GDM1 (cell line): ENCODE results near the gene ITGAV.
A peak's percentile ranks its signal among the peaks of the same experiment; 100 is the strongest.

ENCODE experiments used
- DNase-seq: peaks from one replicate; lab custom pipeline; 2025; lab: John Stamatoyannopoulos, UW

ITGAV gene

DNA sequence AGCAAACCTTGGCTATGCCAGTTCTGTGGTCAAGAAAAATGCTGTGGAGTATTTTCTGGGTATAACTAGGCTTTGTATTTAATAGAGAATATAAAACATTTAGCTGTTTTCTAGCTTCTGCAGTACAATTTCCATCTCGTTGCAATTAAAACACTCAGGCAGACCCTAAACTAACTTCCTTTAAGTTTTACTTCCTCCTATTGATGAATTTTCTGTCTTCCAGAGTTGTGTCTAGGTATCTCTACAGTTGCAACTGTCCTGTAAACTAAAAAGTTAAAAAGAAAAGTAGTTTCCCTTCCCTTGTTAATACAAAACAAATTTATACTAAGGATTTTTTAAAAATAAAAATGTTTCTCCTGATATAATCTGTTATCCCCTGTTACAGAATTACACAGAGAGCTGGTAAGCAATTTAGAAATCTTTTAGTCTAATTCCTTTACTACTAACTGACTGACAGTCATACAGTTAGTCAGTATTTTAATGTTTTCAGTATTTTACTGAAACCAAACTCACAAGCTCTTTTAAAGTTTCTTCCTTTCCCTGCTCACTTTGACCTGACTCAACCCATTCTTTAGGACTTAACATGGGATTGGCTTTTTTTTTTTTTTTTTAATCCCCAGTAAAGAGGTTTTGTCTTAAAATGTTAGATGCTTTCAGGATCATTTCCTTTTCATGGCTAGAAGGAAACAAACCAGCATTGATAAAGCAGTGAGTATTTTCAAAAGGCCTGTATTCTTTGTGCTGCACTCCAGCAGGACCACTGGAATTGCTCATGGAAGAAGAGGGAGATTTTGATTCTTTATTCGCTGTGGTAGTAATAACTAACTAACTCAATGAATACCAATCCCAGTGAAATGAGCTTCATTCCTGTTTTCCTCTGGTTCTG, 22.9 kb downstream of the ITGAV start:
- DNase-seq: no peak

DNA sequence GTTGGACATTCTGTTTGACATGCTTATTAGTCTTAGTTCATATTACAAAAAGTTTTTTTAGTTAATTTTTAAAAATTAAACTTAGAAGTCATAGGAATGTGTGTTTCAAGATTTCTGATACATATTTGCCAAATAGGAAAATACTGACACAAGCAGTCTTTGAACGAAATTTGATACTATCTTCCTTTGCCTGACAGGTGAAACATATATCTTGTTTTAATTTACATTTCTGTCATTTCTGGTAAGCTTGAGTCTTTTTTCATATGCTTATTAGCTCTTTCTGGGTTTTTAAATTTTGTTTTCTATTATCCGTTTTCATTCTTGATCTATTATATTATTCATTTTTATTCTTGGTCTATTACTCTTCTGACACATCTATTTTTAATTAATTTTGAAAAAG, 24.5 kb downstream of the ITGAV start:
- no peak for DNase-seq

DNA sequence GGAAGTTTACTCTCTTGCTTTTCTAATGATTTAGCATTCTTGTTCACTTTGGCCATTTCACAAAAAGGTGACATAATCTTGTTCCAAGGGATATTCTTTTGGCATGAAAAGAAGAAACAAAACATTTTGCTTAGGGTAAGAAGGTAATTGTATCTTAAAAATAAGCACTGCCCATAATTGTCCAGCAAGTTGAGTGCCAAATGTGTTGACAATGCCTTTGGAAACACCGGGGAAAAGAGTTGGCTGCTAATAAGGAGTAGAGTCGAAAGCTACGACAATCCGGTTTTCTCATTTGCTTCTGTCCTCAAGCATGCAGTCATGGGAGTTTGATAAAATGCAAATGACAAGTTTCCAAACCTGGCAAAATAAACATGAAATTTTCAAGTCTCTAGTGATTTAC, 27.3 kb downstream of the ITGAV start:
- no peak for DNase-seq

DNA sequence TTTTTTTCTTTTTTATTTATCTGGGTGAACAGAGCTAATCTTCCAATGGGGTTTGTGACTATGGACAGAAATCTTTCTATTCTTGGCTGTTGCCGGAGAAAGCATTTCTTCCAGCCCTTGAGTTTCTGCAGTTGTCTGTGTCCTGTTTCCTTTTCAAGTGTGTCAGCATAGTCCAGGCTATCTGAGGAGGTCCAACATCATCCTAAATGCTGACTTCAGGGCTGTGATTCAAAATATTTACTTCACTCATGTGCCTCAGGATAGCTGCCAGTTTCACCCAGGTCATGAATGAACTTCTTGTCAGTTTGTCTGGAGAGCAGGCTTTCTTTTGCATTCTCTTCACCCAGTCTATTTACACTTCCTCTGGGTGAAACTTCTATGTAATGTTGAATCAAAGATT, 27.9 kb downstream of the ITGAV start:
- no peak for DNase-seq

DNA sequence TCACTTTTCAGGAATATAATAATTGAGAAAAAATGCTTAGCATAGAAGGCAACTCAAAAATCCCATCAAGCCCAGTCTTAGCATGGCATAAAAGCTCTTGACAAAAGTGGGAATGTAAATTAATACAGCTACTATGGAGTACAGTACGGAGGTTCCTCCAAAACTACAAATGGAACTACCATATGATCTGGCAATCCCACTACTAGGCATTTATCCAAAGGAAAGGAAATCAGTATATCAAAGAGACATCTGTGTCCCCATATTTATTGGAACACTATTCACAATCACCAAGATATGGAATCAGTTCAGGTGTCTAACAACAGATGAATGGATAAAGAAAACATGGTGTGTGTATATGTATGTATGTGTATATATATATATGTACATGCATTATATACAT, 28.8 kb downstream of the ITGAV start:
- no peak for DNase-seq

DNA sequence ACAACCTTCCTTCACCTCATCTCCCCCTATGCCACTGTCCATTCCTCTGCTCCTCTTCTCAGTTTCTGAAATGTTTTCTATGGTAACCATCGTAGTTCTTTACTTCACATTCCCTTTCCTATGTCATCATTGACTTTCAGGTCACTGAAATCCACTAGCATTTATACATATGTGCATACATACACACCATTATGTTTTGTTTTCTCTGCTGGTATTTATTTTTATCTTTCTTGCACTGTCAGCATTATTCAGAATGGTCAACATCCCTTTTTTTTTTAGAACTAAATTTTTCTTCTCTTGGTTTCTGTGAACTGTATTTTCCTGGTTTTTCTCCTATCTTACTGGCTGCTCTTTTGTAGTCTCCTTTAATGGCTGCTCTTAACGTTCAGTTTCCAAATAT, 33.2 kb downstream of the ITGAV start:
- DNase-seq: no peak

DNA sequence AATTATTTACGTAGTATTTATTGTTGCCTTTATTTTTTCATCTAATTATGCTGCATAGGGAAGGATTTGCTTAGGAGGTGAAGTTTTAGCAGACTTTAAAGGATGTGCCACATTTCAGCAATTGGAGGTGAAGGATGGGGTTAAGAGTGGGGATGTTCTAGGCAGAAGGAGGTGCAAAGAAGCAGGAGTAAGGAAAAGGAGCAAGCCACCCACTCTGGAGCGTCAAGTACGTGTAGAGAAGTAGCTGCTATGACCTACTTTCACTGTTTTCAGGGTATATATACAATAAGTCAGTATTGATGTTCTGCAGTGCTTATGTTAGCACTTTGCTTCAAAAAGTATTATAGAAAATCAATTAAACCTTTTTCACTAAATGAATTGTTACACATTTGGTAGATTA, 34.4 kb downstream of the ITGAV start:
- no peak for DNase-seq

DNA sequence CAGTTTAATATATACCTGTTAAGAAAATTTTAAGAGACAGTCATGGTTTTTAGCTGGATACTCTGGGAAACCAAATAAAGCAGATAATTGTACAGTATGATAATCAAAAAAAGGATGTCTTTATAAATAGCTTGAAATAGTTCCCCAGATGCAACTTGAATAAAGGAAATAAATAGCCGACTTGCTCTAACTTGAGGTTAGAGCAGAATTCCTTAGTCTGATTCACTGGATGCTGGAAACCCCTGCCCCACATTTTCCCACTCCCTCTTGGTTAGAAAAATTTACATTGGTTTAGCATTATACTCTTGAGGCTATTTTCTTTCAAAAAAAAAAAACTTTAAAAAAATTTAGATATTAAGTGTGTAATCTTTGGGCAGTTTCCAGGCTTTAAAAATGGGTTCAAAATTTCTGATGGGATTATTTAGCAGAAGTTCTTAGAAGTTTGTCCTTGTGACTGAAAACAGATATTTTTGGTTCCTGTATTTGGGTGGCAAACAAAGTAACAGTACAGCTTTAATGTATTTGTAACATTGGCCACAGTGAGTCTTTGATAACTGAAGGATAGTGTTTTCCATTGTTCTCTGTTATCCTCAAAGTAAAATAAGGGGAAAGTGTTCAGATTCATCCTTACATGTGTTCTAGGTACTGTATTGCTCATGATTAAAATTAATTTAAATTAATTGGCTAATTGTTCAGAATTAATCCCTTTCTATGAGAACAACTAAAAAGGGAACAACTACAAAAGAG, 39.6 kb downstream of the ITGAV start:
- DNase-seq: no peak

DNA sequence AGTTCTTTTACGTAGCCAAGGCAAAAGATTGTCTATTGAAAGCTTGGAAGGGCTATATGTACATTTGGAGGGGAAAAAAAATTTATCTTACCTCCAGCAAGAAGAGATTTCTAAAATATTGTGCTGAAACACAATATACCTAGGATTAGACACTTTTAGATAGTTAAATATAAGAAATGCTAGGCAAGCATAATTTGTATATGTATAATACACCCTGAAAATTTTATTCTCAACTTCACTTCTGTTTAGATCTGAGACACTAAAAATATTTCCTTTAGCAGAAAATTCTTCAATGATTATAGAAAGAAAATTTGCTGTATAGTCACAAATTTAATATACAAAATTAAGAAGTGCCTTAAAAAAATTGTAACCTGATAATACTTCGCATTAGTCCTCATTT, 42.6 kb downstream of the ITGAV start:
- no peak for DNase-seq

DNA sequence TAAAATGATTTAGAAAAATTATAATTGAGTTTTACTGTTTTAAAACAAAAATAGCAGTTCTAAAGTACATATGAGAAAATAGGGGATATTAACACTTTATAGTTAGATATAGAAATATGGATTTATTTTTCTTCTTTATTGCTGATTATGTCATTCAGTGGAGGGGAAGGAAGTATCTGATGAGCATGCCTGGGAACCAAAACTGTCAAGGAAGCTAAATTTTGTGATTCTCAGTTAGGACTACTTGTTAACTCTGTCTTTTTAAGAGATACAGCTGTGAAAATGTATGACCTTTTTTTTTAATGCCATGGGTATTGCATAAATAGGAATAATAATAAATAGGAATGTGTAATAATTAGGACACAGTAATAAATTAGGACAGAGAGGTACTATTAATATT, 44.8 kb downstream of the ITGAV start:
- DNase-seq: no peak

DNA sequence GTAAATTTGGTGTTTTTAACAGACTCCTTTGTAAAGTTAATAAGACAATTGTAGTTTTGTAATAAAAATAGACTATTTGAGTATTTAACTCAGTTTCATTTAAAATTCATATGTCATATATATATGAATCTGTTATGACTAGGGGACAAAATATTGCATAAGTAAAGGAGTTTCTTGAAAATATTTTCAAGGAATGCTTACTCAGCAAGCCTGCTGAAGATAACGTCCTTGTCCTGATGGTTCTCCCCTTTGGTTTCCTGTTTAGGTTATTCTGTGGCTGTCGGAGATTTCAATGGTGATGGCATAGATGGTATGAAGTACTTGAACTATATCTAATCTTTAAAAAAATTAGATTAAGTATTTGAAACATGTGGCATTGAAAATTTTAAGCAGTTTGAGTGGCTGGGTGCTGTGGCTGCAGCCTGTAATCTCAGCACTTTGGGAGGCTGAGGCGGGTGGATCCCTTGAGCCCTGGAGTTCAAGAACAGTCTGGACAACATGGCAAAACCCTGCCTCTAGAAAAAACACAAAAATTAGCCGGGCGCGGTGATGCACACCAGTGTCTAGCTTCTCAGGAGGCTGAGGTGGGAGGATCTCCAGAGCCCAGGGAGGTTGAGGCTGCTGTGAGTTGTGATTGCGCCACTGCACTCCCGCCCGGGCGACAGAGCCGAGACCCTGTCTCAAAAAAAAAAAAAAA, 47.1 kb downstream of the ITGAV start:
- no peak for DNase-seq

DNA sequence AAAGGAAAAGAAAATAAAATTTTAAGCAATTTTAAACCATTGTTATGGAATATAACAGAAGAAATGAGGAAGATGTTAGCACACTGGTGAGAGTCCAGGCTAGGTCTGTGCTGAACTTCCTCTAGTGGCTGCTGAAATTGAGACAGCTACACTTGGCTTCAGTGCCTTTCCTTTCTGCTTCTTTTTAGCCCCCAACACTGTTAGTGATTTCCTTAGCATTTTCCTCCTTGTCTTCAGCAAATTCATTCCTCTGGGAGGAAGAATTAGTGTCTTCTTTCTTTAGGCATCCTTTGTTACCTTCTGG, 47.6 kb downstream of the ITGAV start:
- peak; percentile 9 for DNase-seq

DNA sequence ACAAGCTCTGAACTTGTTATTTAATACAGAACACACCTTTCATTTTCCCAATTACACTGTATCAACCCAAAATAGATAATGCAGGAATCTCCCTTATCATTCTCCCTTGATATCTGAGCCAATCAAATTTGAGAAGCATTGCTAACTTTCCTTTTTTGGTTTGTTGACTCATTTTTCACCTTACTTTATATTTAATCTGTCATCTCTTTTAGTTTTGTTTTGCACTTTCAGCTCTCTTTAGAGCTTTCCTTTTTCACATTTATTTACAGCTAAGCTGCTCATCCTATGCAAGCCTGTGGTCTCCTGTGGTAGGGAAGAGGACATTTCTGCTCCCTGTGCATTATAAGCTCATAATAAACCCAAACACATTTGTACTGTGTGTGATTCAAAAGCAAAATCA, 50.1 kb downstream of the ITGAV start:
- no peak for DNase-seq

DNA sequence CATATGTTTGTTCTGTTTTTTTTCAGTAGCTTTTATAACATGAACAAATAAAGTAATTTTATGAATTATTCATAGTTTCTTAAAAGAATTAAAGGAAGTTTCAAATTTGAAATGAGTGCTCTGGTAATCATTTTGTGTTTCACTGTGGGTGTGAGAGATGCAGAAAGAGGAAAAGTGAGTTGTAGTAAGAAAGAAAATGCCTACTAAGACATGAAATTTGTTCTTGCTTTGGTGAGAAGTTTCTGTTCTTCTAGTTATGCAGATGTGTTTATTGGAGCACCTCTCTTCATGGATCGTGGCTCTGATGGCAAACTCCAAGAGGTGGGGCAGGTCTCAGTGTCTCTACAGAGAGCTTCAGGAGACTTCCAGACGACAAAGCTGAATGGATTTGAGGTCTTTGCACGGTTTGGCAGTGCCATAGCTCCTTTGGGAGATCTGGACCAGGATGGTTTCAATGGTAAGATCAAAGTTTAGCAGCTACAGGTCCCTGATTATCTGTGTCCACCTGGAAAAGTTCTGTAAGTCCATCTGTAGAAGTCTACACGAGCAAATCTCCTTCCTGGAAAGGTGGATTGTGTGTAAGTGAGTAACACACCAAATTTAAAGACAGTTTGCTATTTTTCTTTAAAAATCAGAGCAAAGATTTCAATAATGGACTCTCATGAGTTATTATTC, 51.4 kb downstream of the ITGAV start:
- DNase-seq: no peak

DNA sequence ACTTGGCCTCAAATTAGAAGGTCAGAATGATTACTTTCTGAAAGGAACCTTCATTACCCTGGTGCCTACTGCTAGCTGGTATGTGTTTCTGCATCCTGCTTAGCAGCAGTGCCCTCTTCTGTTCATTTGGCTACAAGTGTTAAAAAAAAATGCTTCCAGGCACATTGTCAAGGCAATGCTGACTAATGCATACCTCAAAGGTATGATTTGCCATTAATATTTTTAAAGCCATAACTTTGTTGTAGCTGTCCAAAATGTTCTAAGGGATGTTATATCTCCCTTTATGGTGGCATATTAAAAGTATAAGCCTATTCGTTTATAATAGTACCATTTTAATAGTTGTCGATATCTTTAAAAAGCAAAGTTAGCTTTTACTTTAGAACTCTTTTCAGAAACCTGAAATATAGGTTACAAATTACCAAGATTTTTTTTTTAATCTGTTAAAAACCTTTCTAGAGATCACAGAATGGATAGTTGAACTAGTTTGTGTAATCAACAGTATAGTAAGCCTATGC, 52.0 kb downstream of the ITGAV start:
- peak; percentile 29 for DNase-seq

DNA sequence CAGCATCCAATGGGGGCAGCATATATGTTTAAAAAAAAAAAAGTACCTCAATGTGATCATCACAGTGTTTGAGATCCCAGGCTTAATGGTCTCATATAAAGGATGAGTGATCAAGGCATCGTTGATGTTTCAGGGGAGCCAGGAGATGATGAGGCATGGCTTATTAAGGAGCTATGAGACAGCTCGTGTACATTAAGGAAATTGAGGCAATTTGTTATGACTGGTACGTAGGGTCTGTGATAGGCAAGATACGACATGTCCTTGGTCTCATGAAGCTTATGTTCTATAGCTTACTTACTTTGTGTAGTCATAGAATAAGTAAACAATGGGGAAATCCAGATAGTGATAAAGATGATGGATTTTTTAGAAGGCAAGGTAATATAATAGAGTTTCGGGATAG, 54.9 kb downstream of the ITGAV start:
- no peak for DNase-seq

DNA sequence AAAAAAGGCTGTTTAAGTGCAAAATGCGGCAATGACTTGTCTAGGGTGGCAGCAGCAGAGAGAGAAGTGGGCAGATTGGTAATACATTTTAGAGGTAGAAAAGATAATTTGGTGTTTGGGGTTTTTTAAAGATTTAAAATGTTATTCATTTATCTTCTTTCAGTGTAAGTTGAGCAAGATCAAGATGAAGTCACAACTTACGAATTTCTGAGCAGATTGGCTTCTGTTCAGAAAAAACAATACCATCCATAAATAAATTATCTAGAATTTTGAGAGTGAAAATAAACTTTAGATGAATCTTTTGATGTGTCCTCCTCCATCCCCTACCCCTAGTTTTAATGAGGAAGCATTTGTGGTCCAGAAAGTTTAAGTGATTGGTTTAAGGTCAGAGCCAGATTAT, 56.1 kb downstream of the ITGAV start:
- DNase-seq: no peak

DNA sequence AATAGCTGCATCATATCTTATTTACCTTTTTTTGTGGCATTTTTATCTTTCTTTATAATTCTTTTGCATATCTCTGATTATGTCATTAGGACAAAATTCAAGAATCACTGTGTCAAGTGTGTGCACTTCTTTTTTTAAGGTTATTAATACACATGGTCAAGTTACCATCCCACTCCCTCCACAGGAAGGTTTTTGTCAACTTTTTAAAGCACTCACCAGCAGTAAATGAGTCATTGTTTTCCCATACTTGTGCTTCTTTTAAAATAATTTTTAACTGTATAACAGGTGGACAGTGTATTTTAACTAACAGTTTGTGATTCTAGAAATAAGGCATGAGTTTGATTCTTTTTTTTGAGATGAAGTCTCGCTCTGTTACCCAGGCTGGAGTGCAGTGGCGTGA, 58.3 kb downstream of the ITGAV start:
- no peak for DNase-seq

DNA sequence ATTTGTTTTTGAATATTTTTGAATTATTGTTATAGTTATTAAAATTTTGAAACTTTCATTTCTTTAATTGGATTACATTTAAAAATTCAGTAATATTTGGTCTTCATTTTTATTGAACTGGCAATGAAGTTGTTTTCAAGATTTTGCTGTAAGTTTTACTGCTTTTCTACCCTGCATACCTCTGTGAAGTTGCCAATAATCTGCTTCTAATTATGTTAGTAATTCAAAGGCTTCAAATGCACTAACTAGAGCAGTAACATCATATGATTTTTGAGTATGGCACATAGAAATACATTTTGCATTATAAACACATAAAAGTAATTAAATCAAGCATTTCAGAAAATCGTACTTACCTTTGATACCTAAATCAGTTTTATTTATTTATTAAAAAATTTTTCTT, 63.7 kb downstream of the ITGAV start:
- DNase-seq: no peak

DNA sequence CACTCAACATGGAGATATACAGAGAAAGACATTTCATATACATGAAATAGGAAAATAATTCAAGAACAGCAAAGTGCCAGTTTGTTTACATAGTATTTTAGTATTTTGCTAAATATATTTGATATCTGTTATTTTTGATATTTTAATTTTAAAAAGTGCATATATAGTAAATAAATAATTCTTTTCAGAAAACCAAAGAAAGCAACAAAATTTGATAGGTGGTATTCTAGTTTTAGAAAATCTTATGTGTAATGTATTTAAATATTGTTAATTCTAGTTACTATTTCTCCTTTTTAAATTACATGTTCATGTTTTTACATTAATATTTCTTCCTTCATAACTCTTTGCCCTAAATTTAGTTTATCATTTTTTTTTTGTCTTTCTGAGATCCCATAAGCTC, 69.5 kb downstream of the ITGAV start:
- no peak for DNase-seq

DNA sequence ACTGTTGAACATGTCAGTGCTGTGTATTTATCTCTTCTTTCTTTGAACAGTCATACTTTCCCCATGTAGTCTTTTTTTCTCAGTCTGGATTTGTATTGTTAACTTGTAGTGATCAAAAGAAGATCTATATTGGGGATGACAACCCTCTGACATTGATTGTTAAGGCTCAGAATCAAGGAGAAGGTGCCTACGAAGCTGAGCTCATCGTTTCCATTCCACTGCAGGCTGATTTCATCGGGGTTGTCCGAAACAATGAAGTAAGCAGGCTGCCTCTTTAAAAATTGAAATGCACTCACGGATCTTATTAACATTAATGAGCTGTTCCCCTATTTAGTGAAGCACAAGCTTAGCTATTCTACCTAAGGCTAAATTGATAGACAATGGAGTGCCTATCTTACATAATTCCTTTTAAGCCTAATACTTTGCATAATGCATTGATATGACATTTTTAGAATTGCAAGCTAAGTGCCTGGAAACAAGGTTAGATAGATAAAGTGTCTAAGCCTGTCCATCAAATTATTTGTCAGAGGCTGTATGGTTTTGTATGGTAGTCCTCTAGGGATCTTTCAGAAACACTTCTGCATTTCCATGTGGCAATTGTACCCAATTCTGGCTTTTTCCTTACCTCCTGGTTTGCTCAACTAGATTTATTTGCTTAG, 74.7 kb downstream of the ITGAV start:
- no peak for DNase-seq

DNA sequence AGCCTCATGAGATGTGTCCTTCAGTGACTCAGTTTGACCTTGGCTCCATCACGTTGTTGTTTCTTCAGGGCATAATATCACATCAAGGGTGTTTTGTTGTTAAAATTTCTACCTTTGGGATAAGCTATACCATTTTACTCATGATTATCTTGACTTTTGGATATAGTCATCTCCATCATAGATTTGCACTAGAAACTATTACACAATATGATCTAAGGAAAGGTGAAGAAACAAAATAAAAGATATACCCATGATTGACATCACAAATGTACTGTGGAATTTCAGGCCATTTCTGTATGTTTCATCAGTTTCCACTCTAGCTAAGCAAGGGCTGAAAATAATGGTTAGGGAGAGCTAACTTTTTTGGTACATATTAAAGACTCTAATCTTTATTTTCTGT, 79.3 kb downstream of the ITGAV start:
- DNase-seq: no peak
